GM18868 (cell line): ENCODE data around the gene AGPS.
"Not testable (repeated sequence)": the region's sequence is repeated elsewhere in the genome, so short reads cannot be mapped to it uniquely, and the experiment has no call there.

Experiments
- ATAC-seq: cut with Tn5 transposase; IDR thresholded peaks from one replicate; pipeline ENCODE4 v1.9.1; 2021; ENCODE audit warnings: mild to moderate bottlenecking, moderate library complexity; ENCODE audit not compliant: unreplicated experiment

Gene AGPS

GRCh38 chr2:177413703-177414102 lies 21.1 kb downstream of the AGPS start:
- ATAC-seq, result no peak

GRCh38 chr2:177419274-177419673 lies 26.7 kb downstream of the AGPS start:
- ATAC-seq, result no peak

GRCh38 chr2:177422271-177422670 lies 29.7 kb downstream of the AGPS start:
- ATAC-seq, result no peak

GRCh38 chr2:177424120-177424519 lies 31.5 kb downstream of the AGPS start:
- not testable (repeated sequence) for ATAC-seq

GRCh38 chr2:177424620-177425019 lies 32.0 kb downstream of the AGPS start:
- not testable (repeated sequence) for ATAC-seq

- ATAC-seq, result no peak
These were observed 34.7 kb downstream of the AGPS start for GRCh38 chr2:177427316-177427715.

- not testable (repeated sequence) for ATAC-seq
These were observed 35.4 kb downstream of the AGPS start for GRCh38 chr2:177427936-177428335.

- no peak for ATAC-seq
These were observed 37.2 kb downstream of the AGPS start for GRCh38 chr2:177429688-177430325.

- no peak for ATAC-seq
These were observed 37.8 kb downstream of the AGPS start for GRCh38 chr2:177430411-177430810.

GRCh38 chr2:177431111-177431725 lies 38.6 kb downstream of the AGPS start:
- ATAC-seq, result not testable (repeated sequence)

GRCh38 chr2:177432703-177433102 lies 40.1 kb downstream of the AGPS start:
- ATAC-seq, result no peak

- ATAC-seq, result no peak
These were observed 40.8 kb downstream of the AGPS start for GRCh38 chr2:177433402-177433801.

GRCh38 chr2:177434475-177434874 lies 41.9 kb downstream of the AGPS start:
- no peak for ATAC-seq

- no peak for ATAC-seq
These were observed 52.6 kb downstream of the AGPS start for GRCh38 chr2:177445200-177445599.

GRCh38 chr2:177448031-177448430 lies 55.5 kb downstream of the AGPS start:
- no peak for ATAC-seq

GRCh38 chr2:177449159-177449558 lies 56.6 kb downstream of the AGPS start:
- no peak for ATAC-seq

GRCh38 chr2:177455187-177455586 lies 62.6 kb downstream of the AGPS start:
- ATAC-seq, result no peak

- not testable (repeated sequence) for ATAC-seq
These were observed 67.2 kb downstream of the AGPS start for GRCh38 chr2:177459756-177460155.

GRCh38 chr2:177460973-177461585 lies 68.5 kb downstream of the AGPS start:
- ATAC-seq, result no peak

GRCh38 chr2:177464549-177464948 lies 72.0 kb downstream of the AGPS start:
- no peak for ATAC-seq

GRCh38 chr2:177465400-177466138 lies 73.0 kb downstream of the AGPS start:
- no peak for ATAC-seq
